SU-DHL-6 (cell line): ENCODE results near the gene S100A14.

ENCODE experiments used
- EZH2phosphoT487 ChIP-seq: fragments of 200-600 bp; sonication (generic), shearing (Covaris generic); conservative IDR thresholded peaks from 2 replicates; pipeline ENCODE4 v1.6.1; 2018; ENCODE audit warnings: mild to moderate bottlenecking, antibody characterized with exemption, low read length, moderate library complexity, mixed read lengths
- TF ChIP-seq, protein P1 (sequence below): fragments of 200-600 bp; sonication (generic); IDR thresholded peaks from one replicate; pipeline ENCODE4 v1.5.1; 2017; ENCODE audit warnings: antibody characterized with exemption, mild to moderate bottlenecking, low read length, moderate library complexity; ENCODE audit not compliant: insufficient read depth, poor library complexity, severe bottlenecking

DNA sequence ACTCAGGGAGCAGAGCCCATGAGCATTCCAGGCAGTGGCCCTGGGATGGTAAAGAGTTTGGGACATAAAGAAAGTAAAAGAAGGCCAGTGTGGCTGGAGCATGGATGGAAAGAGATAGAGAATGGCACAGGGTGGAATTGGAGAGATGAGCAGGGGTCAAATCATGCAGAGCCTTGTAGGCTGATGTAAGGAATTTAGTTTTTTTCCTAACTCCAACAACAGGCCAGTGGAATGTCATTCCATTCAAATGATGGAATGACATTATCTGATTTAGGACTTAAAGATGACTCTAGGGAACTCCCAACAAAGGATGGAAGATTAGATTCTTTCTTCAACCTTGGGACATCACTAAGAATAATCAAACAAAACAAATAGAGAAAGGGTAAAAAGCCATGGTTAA, 37.6 kb downstream of the S100A14 start:
- TF ChIP-seq, protein P1, sequence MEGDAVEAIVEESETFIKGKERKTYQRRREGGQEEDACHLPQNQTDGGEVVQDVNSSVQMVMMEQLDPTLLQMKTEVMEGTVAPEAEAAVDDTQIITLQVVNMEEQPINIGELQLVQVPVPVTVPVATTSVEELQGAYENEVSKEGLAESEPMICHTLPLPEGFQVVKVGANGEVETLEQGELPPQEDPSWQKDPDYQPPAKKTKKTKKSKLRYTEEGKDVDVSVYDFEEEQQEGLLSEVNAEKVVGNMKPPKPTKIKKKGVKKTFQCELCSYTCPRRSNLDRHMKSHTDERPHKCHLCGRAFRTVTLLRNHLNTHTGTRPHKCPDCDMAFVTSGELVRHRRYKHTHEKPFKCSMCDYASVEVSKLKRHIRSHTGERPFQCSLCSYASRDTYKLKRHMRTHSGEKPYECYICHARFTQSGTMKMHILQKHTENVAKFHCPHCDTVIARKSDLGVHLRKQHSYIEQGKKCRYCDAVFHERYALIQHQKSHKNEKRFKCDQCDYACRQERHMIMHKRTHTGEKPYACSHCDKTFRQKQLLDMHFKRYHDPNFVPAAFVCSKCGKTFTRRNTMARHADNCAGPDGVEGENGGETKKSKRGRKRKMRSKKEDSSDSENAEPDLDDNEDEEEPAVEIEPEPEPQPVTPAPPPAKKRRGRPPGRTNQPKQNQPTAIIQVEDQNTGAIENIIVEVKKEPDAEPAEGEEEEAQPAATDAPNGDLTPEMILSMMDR = no peak
- TF ChIP-seq EZH2phosphoT487 = no peak
